HCT116 (cell line): Measurements from ENCODE around the gene TBC1D19. TPM values are rescaled to one million over a fixed set of nuclear protein-coding genes. Genes with fewer than 3 reads are reported as not detected.

Experiments
- ATAC-seq: fragments of 200-7000 bp; cut with Tn5 transposase; 2 replicates; pipeline ENCODE4 v1.9.1; 2020; ENCODE audit warnings: mild to moderate bottlenecking, moderate library complexity
- BruUV-seq: library from RNA; stranded (reverse); fragments of 400-500 nt; replicated peaks from 2 replicates; lab custom pipeline; 2021; lab: Mats Ljungman, UMichigan
- CTCF ChIA-PET: fragments of 300-600 bp; sonication (Branson Sonifier 250); formaldehyde crosslinking; loops from one replicate; lab custom pipeline; 2021; ENCODE audit warnings: antibody characterized with exemption; lab: Charles Lee
- POLR2A ChIA-PET: fragments of 300-600, 350-600 bp; sonication (Branson Sonifier 250); formaldehyde crosslinking; loops from one replicate; lab custom pipeline; 2021; ENCODE audit warnings: antibody characterized with exemption; lab: Charles Lee
- RAD21 ChIA-PET, 2 experiments: fragments of 300-600 bp; sonication (Branson Sonifier 250); formaldehyde crosslinking; loops; one replicate each; lab custom pipeline; 2023; ENCODE audit warnings: low total read pairs in 2 of 2; ENCODE audit not compliant: uncharacterized antibody in 2 of 2, unreplicated experiment in 2 of 2, low non-redundant PET in 1 of 2; lab: Charles Lee
- DNase-seq: peaks from one replicate; pipeline ENCODE4 v3.0.0-alpha.2; 2010; ENCODE audit warnings: low read depth, low spot score
- H2AFZ ChIP-seq: fragments of 200-600 bp; shearing (Covaris generic), sonication (generic); 2 replicates; pipeline ENCODE4 v1.6.1; 2017; ENCODE audit warnings: low read depth, mixed run types, mixed read lengths, antibody characterized with exemption, low read length; ENCODE audit not compliant: poor library complexity, severe bottlenecking
- H3K27ac ChIP-seq: 2 replicates; pipeline ENCODE4 v1.5.1; 2012; ENCODE audit warnings: low read depth, low read length
- H3K27me3 ChIP-seq: fragments of 200-600 bp; sonication (generic); 2 replicates; pipeline ENCODE4 v1.6.1; 2016; ENCODE audit warnings: mixed run types, low read length, mixed read lengths; ENCODE audit not compliant: insufficient read depth
- H3K36me3 ChIP-seq, 2 experiments: fragments of 200-500 bp in 1 of 2; fragments of 200-600 bp in 1 of 2; sonication (Bioruptor generic) in 1 of 2; sonication (generic) in 1 of 2; 2 replicates each; pipeline versions ENCODE4 v1.5.1 to v1.6.1; 2014 to 2016; ENCODE audit warnings: low read length in 2 of 2, inconsistent platforms in 1 of 2, mixed read lengths in 1 of 2, mixed run types in 1 of 2; ENCODE audit not compliant: insufficient read depth in 2 of 2, control insufficient read depth in 1 of 2
- H3K4me1 ChIP-seq, 2 experiments: fragments of 200-600 bp in 1 of 2; sonication (generic) in 1 of 2; 2 replicates each; pipeline versions ENCODE4 v1.5.1 to v1.6.1; 2012 to 2017; ENCODE audit warnings: low read length in 2 of 2, inconsistent platforms in 1 of 2, mild to moderate bottlenecking in 1 of 2, mixed read lengths in 1 of 2, mixed run types in 1 of 2, moderate library complexity in 1 of 2; ENCODE audit not compliant: insufficient read depth in 2 of 2, control insufficient read depth in 1 of 2
- H3K4me2 ChIP-seq: fragments of 200-600 bp; sonication (generic); 2 replicates; pipeline ENCODE4 v1.6.1; 2017; ENCODE audit warnings: mixed run types, low read length, mixed read lengths
- H3K4me3 ChIP-seq, 2 experiments: fragments of 200-600 bp in 1 of 2; sonication (generic) in 1 of 2; replicated peaks in 1 of 2; 2 replicates each; pipeline ENCODE4 v1.5.1; 2011 to 2016; ENCODE audit warnings: low read length in 2 of 2, control low read depth in 1 of 2, low read depth in 1 of 2, mild to moderate bottlenecking in 1 of 2, mixed read lengths in 1 of 2, mixed run types in 1 of 2
- H3K79me2 ChIP-seq: fragments of 200-600 bp; sonication (generic); 2 replicates; pipeline ENCODE4 v1.6.1; 2017; ENCODE audit warnings: mild to moderate bottlenecking, mixed run types, low read length, moderate library complexity, mixed read lengths; ENCODE audit not compliant: insufficient read depth
- H3K9ac ChIP-seq: fragments of 200-600 bp; sonication (generic); 2 replicates; pipeline ENCODE4 v1.6.1; 2016; ENCODE audit warnings: low read length, mixed read lengths
- H3K9me2 ChIP-seq: fragments of 200-600 bp; sonication (generic), shearing (Covaris generic); 2 replicates; pipeline ENCODE4 v1.6.1; 2017; ENCODE audit warnings: mixed run types, mild to moderate bottlenecking, moderate library complexity; ENCODE audit not compliant: insufficient read depth
- H3K9me3 ChIP-seq, 2 experiments: fragments of 200-500 bp in 1 of 2; fragments of 200-600 bp in 1 of 2; sonication (Bioruptor generic) in 1 of 2; sonication (generic) in 1 of 2; 2 replicates each; pipeline ENCODE4 v1.6.1; 2014 to 2017; ENCODE audit warnings: low read length in 2 of 2, mixed read lengths in 2 of 2, inconsistent platforms in 1 of 2, low read depth in 1 of 2, mild to moderate bottlenecking in 1 of 2, mixed run types in 1 of 2, moderate library complexity in 1 of 2; ENCODE audit not compliant: control insufficient read depth in 1 of 2, insufficient read depth in 1 of 2
- H4K20me1 ChIP-seq: fragments of 200-600 bp; sonication (generic), shearing (Covaris generic); 2 replicates; pipeline ENCODE4 v1.6.1; 2017; ENCODE audit warnings: mixed run types, mild to moderate bottlenecking, moderate library complexity; ENCODE audit not compliant: insufficient read depth
- CBX3 ChIP-seq: IDR thresholded peaks from 2 replicates; pipeline ENCODE4 v1.6.1; 2012; ENCODE audit warnings: low read depth
- CEBPB ChIP-seq: IDR thresholded peaks from 2 replicates; pipeline ENCODE4 v1.6.1; 2012; ENCODE audit warnings: low read depth
- EGR1 ChIP-seq: IDR thresholded peaks from 2 replicates; pipeline ENCODE4 v1.6.1; 2012; ENCODE audit warnings: low read depth
- ELF1 ChIP-seq: IDR thresholded peaks from 2 replicates; pipeline ENCODE4 v1.6.1; 2012; ENCODE audit warnings: low read depth, borderline replicate concordance
- EZH2 ChIP-seq: fragments of 200-600 bp; sonication (generic); IDR thresholded peaks from 2 replicates; pipeline ENCODE4 v1.6.1; 2017; ENCODE audit warnings: antibody characterized with exemption, mixed run types
- EZH2phosphoT487 ChIP-seq: fragments of 200-600 bp; IDR thresholded peaks from 2 replicates; pipeline ENCODE4 v1.6.1; 2018; ENCODE audit warnings: antibody characterized with exemption, borderline replicate concordance
- FOSL1 ChIP-seq: IDR thresholded peaks from 2 replicates; pipeline ENCODE4 v1.6.1; 2012; ENCODE audit warnings: low read depth
- JUND ChIP-seq: IDR thresholded peaks from 2 replicates; pipeline ENCODE4 v1.6.1; 2012
- MAX ChIP-seq: IDR thresholded peaks from 2 replicates; pipeline ENCODE4 v1.6.1; 2012
- POLR2AphosphoS5 ChIP-seq: IDR thresholded peaks from 2 replicates; pipeline ENCODE4 v1.6.1; 2011; ENCODE audit warnings: mild to moderate bottlenecking, low read depth, low read length, moderate library complexity
- RAD21 ChIP-seq: IDR thresholded peaks from 2 replicates; pipeline ENCODE4 v1.6.1; 2012; ENCODE audit warnings: low read depth, mild to moderate bottlenecking
- REST ChIP-seq: IDR thresholded peaks from 2 replicates; pipeline ENCODE4 v1.6.1; 2012; ENCODE audit warnings: low read depth
- SIN3A ChIP-seq: IDR thresholded peaks from 2 replicates; pipeline ENCODE4 v1.6.1; 2012; ENCODE audit warnings: low read depth
- SP1 ChIP-seq: IDR thresholded peaks from 2 replicates; pipeline ENCODE4 v1.6.1; 2012; ENCODE audit warnings: low read depth
- SRF ChIP-seq: IDR thresholded peaks from 2 replicates; pipeline ENCODE4 v1.6.1; 2012; ENCODE audit warnings: low read depth
- ZBTB33 ChIP-seq: IDR thresholded peaks from 2 replicates; pipeline ENCODE4 v1.6.1; 2011; ENCODE audit warnings: mild to moderate bottlenecking, low read length, moderate library complexity; ENCODE audit not compliant: insufficient replicate concordance; ENCODE audit errors: extremely low read depth
- ZFX ChIP-seq: fragments of 450-650 bp; IDR thresholded peaks from 2 replicates; pipeline ENCODE4 v1.6.1; 2017
- ZNF274 ChIP-seq: fragments of 200-500 bp; sonication (Bioruptor generic); IDR thresholded peaks from 2 replicates; pipeline ENCODE4 v1.6.1; 2014; ENCODE audit warnings: mild to moderate bottlenecking, low read depth, low read length, inconsistent platforms
- intact Hi-C: fragments of 100-400 bp; cut with micrococcal nuclease; formaldehyde crosslinking; loops from 2 replicates; pipeline ENCODE4 v1.10.0; 2022
- total RNA-seq: library from RNA; stranded (reverse); gene quantifications from one replicate; pipeline ENCODE4 v1.2.1, GENCODE V29; 2021; ENCODE audit not compliant: unreplicated experiment
- TF ChIP-seq, protein P1 (sequence below), 3 experiments: fragments of 200-600 bp in 1 of 3; sonication (generic) in 1 of 3; IDR thresholded peaks in 2 of 3; conservative IDR thresholded peaks in 1 of 3; 2 replicates each; pipeline ENCODE4 v1.5.1; 2012 to 2017; ENCODE audit warnings: low read depth in 2 of 3, low read length in 2 of 3, antibody characterized with exemption in 1 of 3, borderline replicate concordance in 1 of 3, control low read depth in 1 of 3, mild to moderate bottlenecking in 1 of 3, mixed read lengths in 1 of 3, mixed run types in 1 of 3, moderate library complexity in 1 of 3; ENCODE audit not compliant: insufficient read depth in 1 of 3

Gene TBC1D19
- total RNA-seq, 1 experiment from 2014 or later: 25.4 TPM

DNA sequence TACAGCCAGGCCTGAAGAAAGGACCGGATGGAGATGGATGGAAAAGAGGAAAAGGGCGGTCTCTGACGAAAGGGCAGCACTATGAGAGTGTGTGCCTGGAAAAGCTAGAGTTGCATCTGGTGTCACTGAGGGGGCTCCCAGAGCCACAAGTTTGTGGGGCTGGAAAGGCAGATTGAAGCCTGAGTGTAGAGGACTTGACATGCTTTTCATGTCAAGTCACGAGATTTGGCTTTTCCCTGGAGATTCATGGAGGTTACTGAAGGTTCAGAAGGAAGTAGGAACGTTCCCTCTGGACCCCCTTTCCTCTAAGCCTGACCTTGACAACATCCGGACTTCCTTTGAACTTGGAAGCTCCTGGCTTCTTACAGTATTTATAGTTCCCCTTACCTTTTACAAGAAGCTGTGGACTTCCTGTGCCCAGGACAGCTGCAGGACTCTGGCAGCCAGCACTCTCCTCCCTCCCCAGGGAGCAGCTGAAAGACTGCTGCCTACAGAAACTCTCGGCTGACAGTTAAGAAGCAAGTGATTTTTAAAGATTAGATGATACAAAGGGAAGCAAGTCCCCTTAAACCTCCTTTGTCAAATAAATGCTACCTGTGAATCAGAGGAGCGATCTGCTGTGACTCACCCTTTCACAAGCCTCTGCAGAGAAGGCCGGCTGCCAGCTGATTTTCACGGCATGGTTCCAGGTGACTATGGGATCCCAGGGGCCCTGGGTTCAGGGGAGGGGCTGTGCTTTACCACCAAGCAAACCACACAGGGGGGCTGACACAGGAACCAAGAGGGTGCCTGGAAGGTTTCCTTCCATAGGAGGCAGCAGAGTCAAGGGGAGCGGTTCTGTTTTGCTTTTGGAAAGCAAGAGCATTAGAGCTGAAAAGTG lies 203.8 kb downstream of the TBC1D19 start:
- H3K27ac ChIP-seq: peak overlapping the region; percentile 61
- intact Hi-C loops: no loop called here
- ATAC-seq: peak; percentile 90
- no peaks in the 10 kb centered on the region for H3K9me3 ChIP-seq
- ChIA-PET RAD21 (no interaction called here), POLR2A (no interaction called here), CTCF (interaction anchor here (1.6 kb wide), 1 partner anchor 9 kb away, joined by 4 read pairs; no protein-coding TSS in a partner anchor)
- H4K20me1 ChIP-seq: no peaks in the 10 kb centered on the region
- H3K36me3 ChIP-seq: no peaks in the 10 kb centered on the region
- no peak overlapping the region for H2AFZ ChIP-seq
- H3K4me3 ChIP-seq: peak overlapping the region; percentile 12 to 16; a peak in 3 of 4 replicates
- peak; percentile 70 for DNase-seq
- peak overlapping the region; percentile 66 for H3K4me2 ChIP-seq
- BruUV-seq: no TSS peak
- H3K9me2 ChIP-seq: no peaks in the 10 kb centered on the region
- no peaks in the 10 kb centered on the region for H3K27me3 ChIP-seq
- H3K9ac ChIP-seq: peak overlapping the region; percentile 35
- no peaks in the 10 kb centered on the region for H3K79me2 ChIP-seq
- H3K4me1 ChIP-seq: peaks cover 19 to 26% of the 10 kb centered on the region in 2 experiments
- TF ChIP-seq, protein P1, sequence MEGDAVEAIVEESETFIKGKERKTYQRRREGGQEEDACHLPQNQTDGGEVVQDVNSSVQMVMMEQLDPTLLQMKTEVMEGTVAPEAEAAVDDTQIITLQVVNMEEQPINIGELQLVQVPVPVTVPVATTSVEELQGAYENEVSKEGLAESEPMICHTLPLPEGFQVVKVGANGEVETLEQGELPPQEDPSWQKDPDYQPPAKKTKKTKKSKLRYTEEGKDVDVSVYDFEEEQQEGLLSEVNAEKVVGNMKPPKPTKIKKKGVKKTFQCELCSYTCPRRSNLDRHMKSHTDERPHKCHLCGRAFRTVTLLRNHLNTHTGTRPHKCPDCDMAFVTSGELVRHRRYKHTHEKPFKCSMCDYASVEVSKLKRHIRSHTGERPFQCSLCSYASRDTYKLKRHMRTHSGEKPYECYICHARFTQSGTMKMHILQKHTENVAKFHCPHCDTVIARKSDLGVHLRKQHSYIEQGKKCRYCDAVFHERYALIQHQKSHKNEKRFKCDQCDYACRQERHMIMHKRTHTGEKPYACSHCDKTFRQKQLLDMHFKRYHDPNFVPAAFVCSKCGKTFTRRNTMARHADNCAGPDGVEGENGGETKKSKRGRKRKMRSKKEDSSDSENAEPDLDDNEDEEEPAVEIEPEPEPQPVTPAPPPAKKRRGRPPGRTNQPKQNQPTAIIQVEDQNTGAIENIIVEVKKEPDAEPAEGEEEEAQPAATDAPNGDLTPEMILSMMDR (IDR thresholded peaks at IDR 0.05 in 2 of 3, conservative IDR thresholded peaks at IDR 0.05 in 1 of 3; ENCODE audit: borderline replicate concordance in 1 of 3, insufficient read depth in 1 of 3, low read depth in 2 of 3, low read length in 2 of 3): peak in 2 of 3 experiments; percentile 36 to 39; a peak in 3 of 6 replicates
- TF ChIP-seq RAD21 (peak; percentile 41; the same call in 1 of the 2 replicates), EGR1 (no peak), MAX (peak; percentile 53), FOSL1 (peak; percentile 78), EZH2phosphoT487 (no peak), REST (no peak), ZFX (no peak), JUND (peak; percentile 83), SIN3A (peak; percentile 69), ZBTB33 (no peak), EZH2 (no peak), CBX3 (peak; percentile 34; the same call in 1 of the 2 replicates), CEBPB (peak; percentile 59; the same call in 1 of the 2 replicates), ELF1 (no peak), POLR2AphosphoS5 (no peak), ZNF274 (no peak), SP1 (peak; percentile 72), SRF (no peak)
